NCI-H524 (cell line): ENCODE data around the gene ZMIZ2.
"Not testable (repeated sequence)": the region's sequence is repeated elsewhere in the genome, so short reads cannot be mapped to it uniquely, and the experiment has no call there.

ENCODE experiments used
- DNase-seq, 2 experiments: peaks; one replicate each; lab custom pipeline; 2025; lab: John Stamatoyannopoulos, UW

The ZMIZ2 gene

GRCh38 chr7:44748045-44748947, at the start of gene ZMIZ2:
ZMIZ2 (plus strand) TSS chr7:44748847; CDS start chr7:44756250, 7,403 bp downstream.
- peak; percentile 73 to 85 for DNase-seq

- not testable (repeated sequence) for DNase-seq
These were observed 49.0 kb upstream of the ZMIZ2 start for GRCh38 chr7:44699598-44699997.

GRCh38 chr7:44700322-44700721, 48.3 kb upstream of the ZMIZ2 start:
- DNase-seq, result no peak

- DNase-seq, result not testable (repeated sequence)
These were observed 45.3 kb upstream of the ZMIZ2 start for GRCh38 chr7:44703391-44703790.

- no peak for DNase-seq
These were observed 44.7 kb upstream of the ZMIZ2 start for GRCh38 chr7:44703921-44704320.

- no peak for DNase-seq
These were observed 43.2 kb upstream of the ZMIZ2 start for GRCh38 chr7:44705434-44705833.

GRCh38 chr7:44706788-44707557, 41.7 kb upstream of the ZMIZ2 start:
- DNase-seq, result no peak

GRCh38 chr7:44707558-44708230, 41.0 kb upstream of the ZMIZ2 start:
- DNase-seq, result no peak

GRCh38 chr7:44709011-44709915, 39.4 kb upstream of the ZMIZ2 start:
- no peak for DNase-seq

GRCh38 chr7:44709945-44710596, 38.6 kb upstream of the ZMIZ2 start:
- DNase-seq, result no peak

- no peak for DNase-seq
These were observed 37.1 kb upstream of the ZMIZ2 start for GRCh38 chr7:44711528-44711927.

GRCh38 chr7:44712012-44712411, 36.6 kb upstream of the ZMIZ2 start:
- DNase-seq, result no peak

GRCh38 chr7:44713141-44713540, 35.5 kb upstream of the ZMIZ2 start:
- DNase-seq, result no peak

- no peak for DNase-seq
These were observed 34.8 kb upstream of the ZMIZ2 start for GRCh38 chr7:44713680-44714335.

GRCh38 chr7:44716205-44716604, 32.4 kb upstream of the ZMIZ2 start:
- no peak for DNase-seq

- DNase-seq, result no peak
These were observed 28.3 kb upstream of the ZMIZ2 start for GRCh38 chr7:44720301-44720700.

GRCh38 chr7:44724276-44724675, 24.4 kb upstream of the ZMIZ2 start:
- DNase-seq, result no peak

GRCh38 chr7:44726250-44726649, 22.4 kb upstream of the ZMIZ2 start:
- DNase-seq, result not testable (repeated sequence)

GRCh38 chr7:44727158-44727936, 21.3 kb upstream of the ZMIZ2 start:
- DNase-seq, result no peak

GRCh38 chr7:44727937-44728262, 20.7 kb upstream of the ZMIZ2 start:
- DNase-seq, result no peak
